ENCODE results near the gene TENM3.

The TENM3 gene

GRCh38 chr4:182288534-182288933, 45.3 kb downstream of the TENM3 start:
- DNase-seq (ENCODE audit: low read depth, low spot score), result no peak

GRCh38 chr4:182289809-182290208, 46.6 kb downstream of the TENM3 start:
- no peak for DNase-seq (ENCODE audit: low read depth, low spot score)

GRCh38 chr4:182291175-182291574, 48.0 kb downstream of the TENM3 start:
- no peak for DNase-seq (ENCODE audit: low read depth, low spot score)

DNA sequence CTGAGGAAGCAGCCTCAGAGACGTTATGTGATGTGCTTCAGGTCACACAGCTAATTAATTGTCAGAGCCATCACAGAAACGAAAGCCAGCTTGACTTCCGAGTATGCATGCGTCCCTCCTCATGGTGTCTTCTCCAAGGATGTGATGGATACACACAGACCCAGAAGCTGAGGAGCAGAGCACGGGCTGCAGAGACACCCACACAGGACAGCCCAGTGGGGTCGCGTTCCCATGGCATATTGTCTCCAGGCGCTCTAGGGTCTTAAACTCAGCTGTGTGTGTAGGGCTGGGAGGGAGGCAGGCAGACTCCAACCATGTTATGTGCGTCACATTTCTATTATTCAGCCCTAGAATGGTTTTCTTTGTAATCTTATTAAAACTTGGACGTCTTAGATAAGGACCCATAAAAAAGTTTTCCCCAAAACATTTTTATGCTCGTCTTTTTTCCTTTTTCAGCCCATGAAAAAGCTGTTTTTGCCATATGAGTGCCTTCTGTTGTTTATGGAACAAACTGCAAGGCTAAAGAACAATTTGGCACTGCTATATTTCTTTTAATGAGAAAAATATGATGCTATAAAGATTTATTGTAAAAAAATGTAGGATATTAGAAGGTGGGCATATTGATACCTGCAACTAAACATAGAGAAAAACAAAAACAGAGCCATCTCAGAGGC, 48.5 kb downstream of the TENM3 start:
- DNase-seq (ENCODE audit: low read depth, low spot score), result no peak

DNA sequence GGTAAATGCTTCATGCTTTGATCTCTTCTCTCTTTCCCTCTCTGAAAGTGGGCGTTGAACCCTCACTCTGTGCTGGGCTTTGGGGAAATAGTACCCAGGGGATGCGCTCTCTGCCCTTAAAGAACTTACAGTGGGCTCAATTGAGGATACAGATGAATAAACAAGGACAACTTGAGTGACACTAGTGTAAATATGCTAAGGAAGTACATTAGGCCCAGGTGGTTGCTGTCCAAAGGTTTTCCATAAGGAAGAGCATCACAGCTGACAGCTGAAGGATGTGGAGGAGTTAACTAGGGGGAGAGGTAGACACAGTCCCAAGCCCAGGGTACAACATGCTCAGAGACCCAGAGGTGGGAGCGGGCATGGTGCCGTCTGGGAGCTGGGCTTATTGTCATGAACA, 49.4 kb downstream of the TENM3 start:
- DNase-seq (ENCODE audit: low read depth, low spot score), result no peak

GRCh38 chr4:182293691-182294255, 50.6 kb downstream of the TENM3 start:
- no peak for DNase-seq (ENCODE audit: low read depth, low spot score)

DNA sequence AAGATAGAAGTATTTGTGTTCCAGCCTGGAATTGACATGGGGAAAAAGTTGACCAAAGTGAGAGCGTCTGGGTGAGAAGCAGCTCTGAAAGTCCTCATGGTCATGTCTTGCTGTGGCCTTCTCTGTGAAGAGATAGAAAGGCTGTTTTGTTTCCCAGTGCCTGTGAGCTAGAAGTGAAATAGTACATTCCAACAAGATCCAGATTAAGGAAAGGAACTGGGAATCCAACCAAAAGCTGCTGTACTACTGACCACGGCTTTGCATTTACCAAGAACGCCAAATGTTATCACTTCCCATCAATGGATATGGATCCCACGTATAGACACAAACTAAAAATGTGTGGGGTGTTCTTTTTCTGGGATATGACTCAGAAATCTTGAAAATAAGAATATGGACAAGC, 51.2 kb downstream of the TENM3 start:
- no peak for DNase-seq (ENCODE audit: low read depth, low spot score)

GRCh38 chr4:182297659-182298058, 54.5 kb downstream of the TENM3 start:
- no peak for DNase-seq (ENCODE audit: low read depth, low spot score)

- no peak for DNase-seq (ENCODE audit: low read depth, low spot score)
Measured at GRCh38 chr4:182301736-182302135, 58.5 kb downstream of the TENM3 start.

GRCh38 chr4:182303847-182304246, 60.6 kb downstream of the TENM3 start:
- no peak for DNase-seq (ENCODE audit: low read depth, low spot score)

DNA sequence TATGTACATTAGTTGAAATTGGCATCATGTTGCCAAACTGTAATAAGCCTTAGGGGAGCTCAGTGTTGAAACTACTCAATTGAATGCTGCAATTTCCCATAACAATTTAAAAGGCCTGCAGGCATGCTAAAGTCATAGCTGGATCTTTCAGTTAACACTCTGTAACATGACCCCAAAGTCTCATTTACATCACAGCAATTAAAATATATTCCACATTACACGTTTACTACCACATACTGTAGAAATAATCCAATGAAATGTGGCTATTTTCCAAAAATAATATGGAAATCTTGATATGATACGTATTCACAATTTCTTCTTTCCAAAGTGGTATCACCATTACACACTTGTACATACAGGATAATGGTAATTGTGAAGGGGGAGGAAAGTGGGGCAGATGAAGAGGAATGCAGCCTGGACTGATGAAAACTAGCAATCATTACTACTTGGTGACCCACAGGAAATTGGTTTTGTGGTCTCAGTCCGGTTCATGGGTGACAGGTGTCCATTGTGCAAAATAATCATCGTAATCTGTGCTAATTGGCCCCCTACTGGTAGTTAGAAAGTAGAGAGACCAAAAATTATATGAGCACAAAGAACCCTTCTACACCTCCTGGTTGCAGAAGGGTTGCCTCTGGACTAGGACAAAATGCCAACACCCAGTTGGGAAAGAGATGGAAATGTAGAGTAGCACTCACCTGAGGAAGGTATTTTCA, 63.7 kb downstream of the TENM3 start:
- no peak for DNase-seq (ENCODE audit: low read depth, low spot score)

DNA sequence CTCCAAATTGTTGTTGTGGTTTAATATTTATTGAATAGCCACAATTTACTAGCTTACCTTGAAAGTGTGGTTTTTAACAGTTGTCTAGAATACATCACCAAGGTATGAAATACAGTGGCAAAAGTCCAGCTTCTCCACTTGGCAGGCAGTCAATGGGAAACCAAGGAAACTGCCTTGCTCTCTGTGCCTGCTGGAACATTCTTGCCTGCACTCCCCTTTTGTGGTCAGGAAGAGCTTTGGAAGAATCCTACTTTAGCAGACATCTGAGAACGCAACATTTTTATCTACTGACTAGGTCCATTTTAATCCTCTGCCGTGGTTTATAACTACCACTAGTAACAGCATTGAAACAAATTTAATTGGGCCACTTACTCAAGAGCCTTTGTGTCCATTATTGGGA, 64.5 kb downstream of the TENM3 start:
- no peak for DNase-seq (ENCODE audit: low read depth, low spot score)

- no peak for DNase-seq (ENCODE audit: low read depth, low spot score)
Measured at GRCh38 chr4:182309877-182310276, 66.7 kb downstream of the TENM3 start.

DNA sequence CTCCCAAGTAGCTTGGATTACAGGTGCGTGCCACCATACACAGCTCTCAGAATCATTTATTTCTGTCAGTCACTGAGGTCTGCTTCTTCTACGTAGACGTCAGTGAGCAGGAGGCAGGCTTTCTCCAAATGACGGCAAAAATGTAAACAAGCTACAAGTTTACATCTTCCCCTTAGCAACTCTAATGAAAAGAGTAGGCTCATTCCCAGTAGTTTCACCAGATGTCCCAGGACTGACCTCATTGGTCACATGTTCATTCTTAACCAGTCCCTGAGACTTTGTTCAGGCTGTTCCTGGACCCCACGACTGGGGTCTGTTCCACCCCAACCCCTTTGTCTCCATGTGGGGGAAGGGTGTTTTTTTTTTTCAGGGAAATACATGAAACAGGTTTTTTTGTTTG, 67.1 kb downstream of the TENM3 start:
- no peak for DNase-seq (ENCODE audit: low read depth, low spot score)

GRCh38 chr4:182310962-182311361, 67.8 kb downstream of the TENM3 start:
- DNase-seq (ENCODE audit: low read depth, low spot score), result no peak

GRCh38 chr4:182314537-182314936, 71.3 kb downstream of the TENM3 start:
- no peak for DNase-seq (ENCODE audit: low read depth, low spot score)

DNA sequence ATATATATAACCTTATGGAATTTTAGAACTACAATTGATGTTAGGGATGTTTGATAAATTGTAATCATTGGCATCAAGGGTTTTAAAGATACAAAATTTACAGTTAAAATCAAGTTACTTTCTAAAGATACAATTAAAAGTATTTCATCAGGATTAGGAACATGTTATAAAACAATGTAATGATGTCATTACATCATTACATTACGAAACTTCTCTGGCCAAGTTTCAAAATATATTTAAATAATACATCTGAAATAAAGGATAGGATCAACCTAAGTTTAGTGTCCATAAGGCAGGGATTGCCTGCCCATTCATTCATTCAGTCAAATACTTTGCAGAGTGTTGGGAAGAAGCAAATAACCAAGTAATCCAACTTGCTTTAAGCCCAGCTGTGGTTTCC, 75.1 kb downstream of the TENM3 start:
- no peak for DNase-seq (ENCODE audit: low read depth, low spot score)

- no peak for DNase-seq (ENCODE audit: low read depth, low spot score)
Measured at GRCh38 chr4:182320092-182320491, 76.9 kb downstream of the TENM3 start.

- DNase-seq (ENCODE audit: low read depth, low spot score), result no peak
Measured at GRCh38 chr4:182320580-182320979, 77.4 kb downstream of the TENM3 start.

DNA sequence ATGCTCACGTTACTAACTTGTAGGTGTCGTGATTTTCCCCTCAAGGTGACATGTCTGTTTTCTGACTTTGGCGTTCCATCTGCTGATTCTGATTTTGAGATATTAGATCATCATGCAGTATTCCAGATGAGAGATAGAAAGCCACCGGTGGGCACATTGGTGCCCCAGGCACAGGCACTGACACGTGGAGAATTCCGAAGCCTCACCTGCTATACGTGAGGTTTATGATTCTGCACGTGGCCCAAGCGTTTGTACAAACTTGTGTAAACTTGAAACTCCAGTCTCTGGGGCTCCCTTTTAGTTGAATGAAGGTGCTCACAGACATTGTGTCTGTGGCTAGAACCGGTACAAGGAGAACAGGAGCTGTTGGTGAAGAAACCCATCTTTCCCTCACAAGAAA, 81.1 kb downstream of the TENM3 start:
- no peak for DNase-seq (ENCODE audit: low read depth, low spot score)

- no peak for DNase-seq (ENCODE audit: low read depth, low spot score)
Measured at GRCh38 chr4:182325397-182325796, 82.2 kb downstream of the TENM3 start.

GRCh38 chr4:182325848-182326255, 82.7 kb downstream of the TENM3 start:
- DNase-seq (ENCODE audit: low read depth, low spot score), result no peak

DNA sequence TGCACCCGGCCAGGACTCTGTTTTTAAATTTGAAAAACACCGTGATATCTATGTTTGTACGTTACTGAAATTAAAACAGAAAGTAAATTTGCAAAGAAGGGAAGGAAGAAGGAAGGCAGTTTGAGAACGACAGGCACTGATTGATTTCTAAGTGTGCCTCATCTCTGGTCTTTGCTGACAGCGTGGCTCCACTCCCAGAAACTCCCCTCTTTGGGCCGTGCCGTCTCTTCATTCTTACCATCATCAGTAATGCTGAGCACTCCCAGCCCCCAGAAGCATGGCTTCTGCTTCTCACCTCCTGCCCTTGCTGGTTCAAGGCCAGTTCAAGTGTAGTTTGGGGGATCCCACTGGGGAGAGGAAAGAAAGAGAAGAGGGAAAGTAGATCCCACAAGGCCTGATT, 85.3 kb downstream of the TENM3 start:
- DNase-seq (ENCODE audit: low read depth, low spot score), result no peak
